Stimulated activated CD4-positive, alpha-beta T cell treated with anti-CD3 and anti-CD28 coated beads, Interleukin-2, amount 100 ng/mL, for 24 hours (primary cell): Measurements from ENCODE around the gene ANHX.
"Not testable (repeated sequence)": the region's sequence is repeated elsewhere in the genome, so short reads cannot be mapped to it uniquely, and the experiment has no call there.

Source experiments
- DNase-seq, 2 donors: peaks; one replicate each; pipeline ENCODE4 v3.0.0-alpha.2; 2020

ANHX gene

DNA sequence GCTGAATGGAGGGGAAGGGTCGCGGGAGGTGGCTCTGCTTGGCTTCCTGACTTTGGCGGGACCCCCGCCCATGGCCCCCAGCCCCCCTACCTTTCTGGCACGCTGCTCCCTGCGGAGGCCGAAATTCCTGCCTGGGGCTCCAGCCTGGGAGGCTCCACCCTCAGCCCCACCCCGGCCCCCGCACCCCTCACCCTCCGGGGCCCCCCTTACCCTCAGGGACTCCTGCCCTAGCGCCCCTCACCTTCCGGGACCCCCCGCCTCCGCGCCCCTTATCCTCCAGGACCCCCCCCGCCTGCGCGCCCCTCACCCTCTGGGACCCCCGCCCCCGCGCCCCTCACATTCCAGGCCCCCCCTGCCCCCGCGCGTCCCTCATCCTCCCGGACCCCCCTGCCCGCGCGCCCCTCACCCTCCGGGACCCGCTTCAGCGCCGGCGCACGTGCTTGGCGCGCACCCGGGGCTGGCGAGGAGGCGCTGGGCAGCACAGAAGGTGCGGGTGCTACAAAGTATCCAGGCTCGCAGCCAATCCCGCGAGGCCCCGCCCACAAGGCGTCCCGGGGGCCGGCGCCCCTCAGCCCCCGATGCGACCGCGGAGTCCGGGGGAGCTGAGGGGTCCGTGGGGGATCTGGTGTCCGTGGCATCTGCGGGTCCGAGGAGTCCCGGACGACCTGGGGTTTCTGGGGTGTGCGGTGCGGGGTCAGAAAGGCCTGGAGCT lies at the start of gene ANHX:
TSS of gene ANHX (minus strand) at position 477 of the 712 bp plus-strand sequence. CDS start 1,521 bp downstream, outside the sequence.
- DNase-seq = no peak

DNA sequence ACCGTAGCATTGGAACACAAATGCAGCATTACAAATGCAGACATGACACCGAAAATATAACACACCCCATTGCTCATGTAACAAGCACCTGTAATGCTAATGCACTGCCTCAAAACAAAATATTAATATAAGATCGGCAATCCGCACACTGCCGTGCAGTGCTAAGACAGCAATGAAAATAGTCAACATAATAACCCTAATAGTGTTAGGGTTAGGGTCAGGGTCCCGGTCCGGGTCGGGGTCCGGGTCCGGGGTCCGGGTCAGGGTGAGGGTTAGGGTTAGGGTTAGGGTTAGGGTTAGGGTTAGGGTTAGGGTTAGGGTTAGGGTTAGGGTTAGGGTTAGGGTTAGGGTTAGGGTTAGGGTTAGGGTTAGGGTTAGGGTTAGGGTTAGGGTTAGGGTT lies 29.0 kb upstream of the ANHX start:
- DNase-seq = not testable (repeated sequence)

- DNase-seq = no peak
Observed at GRCh38 chr12:133264173-133264572, 28.5 kb upstream of the ANHX start.

GRCh38 chr12:133256321-133256720 lies 20.6 kb upstream of the ANHX start:
- DNase-seq = no peak

GRCh38 chr12:133255833-133256232 lies 20.2 kb upstream of the ANHX start:
- DNase-seq = not testable (repeated sequence)

DNA sequence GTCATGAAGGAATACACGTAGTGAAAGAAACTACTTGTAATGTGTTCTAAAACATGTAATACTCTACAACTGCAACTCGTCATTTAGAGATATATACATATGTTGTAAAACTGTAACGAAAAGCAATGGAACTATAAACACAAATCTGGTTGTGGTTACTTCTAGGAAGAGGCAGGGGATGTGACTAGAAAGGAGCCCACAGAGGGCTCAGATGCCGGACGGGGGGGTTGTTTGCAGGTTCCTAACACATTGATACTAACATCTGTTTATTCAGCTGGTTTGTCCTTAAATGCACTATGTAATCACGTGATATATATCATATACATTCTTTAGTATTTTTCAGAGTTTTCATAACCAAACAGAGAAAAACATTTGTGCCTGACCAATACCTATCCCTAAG lies 16.1 kb upstream of the ANHX start:
- DNase-seq = no peak

- no peak for DNase-seq
Observed at GRCh38 chr12:133236556-133236955, 879 bp upstream of the ANHX start.

- no peak for DNase-seq
Observed at GRCh38 chr12:133236144-133236543, 467 bp upstream of the ANHX start.

DNA sequence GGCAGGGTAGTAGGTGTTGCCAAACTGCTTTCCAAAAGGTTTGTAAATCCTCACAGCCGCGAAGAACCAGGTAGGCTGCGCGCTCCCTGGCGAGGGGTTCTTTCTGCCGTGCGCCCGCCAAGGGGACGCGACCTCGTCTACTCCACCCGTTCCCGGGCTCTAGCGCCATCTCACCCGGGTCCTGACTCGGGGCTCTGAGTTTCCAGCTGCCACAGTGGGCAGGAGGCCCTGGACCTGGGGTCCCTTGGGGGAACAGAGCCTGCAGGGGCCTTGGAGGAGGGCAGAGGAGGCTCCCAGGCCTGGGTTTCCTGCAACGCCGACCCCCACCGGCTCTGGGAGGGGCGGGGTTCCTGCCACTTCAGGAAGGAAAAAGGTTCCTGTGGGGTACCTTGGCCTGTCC lies 706 bp downstream of the ANHX start:
- DNase-seq = no peak

GRCh38 chr12:133233993-133234564 lies 1.6 kb downstream of the ANHX start:
- DNase-seq = no peak

DNA sequence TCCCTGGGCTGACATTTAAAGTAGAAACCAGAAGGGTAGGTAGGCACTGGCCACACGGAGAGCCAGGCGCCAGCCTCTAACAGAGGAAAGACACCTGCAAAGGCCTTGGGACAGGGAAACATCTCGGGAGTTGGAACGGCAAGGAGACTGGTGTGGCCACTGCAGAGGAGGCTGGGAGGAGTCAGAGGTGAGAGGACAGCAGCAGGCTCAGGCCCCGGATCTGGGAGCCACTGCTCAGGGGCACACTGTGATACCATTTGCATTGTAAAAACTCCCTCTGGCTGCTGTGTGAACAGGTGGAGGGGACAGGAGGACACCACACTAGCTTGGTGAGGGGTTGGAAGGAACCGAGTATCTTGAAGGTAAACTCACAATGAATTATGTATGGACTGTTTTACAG lies 2.7 kb downstream of the ANHX start:
- no peak for DNase-seq

GRCh38 chr12:133231001-133231400 lies 4.7 kb downstream of the ANHX start:
- DNase-seq = no peak

GRCh38 chr12:133227281-133227852 lies 8.3 kb downstream of the ANHX start:
- DNase-seq = no peak

GRCh38 chr12:133226690-133227089 lies 9.0 kb downstream of the ANHX start:
- no peak for DNase-seq

DNA sequence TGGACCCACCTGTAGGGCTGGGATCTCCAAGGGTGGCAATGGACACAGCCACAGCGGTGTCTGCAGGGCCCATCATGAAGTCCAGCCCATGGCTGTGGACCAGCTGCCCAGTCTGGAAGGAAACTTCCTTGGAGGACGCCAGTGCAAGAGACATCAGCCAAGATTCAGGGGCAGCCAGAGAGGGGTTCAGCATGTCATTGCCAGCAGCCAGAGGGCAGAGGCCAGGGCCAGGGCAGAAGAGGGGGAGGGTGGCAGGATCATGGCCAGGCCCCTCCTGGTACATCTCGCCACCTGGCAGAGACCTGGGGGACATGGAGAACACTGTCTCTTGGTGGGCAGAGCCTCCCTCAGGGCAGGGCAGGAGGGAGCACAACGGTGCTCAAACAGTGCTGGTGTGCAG lies 10.2 kb downstream of the ANHX start:
- DNase-seq = no peak

- no peak for DNase-seq
Observed at GRCh38 chr12:133222211-133222610, 13.5 kb downstream of the ANHX start.

- no peak for DNase-seq
Observed at GRCh38 chr12:133221241-133221640, 14.4 kb downstream of the ANHX start.

DNA sequence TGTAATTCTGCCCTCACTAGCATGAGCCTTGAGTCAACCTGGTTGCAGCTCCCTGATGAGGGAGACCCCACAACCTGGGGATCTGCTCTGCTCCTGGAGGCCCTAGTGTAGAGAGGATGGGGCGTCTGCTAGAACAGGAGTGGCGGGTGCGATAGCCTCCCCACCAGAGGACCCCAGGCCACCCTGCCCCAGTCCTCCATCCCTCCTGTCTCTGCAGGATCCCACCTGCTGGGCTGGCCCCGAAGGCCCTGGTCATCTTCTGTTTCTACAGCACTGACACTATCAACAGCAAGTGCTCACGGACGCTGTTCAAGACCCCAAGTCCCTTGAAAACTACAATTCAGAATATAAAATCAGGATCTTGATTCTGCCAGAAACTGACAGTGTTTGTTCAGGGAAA lies 15.2 kb downstream of the ANHX start:
- DNase-seq = no peak

DNA sequence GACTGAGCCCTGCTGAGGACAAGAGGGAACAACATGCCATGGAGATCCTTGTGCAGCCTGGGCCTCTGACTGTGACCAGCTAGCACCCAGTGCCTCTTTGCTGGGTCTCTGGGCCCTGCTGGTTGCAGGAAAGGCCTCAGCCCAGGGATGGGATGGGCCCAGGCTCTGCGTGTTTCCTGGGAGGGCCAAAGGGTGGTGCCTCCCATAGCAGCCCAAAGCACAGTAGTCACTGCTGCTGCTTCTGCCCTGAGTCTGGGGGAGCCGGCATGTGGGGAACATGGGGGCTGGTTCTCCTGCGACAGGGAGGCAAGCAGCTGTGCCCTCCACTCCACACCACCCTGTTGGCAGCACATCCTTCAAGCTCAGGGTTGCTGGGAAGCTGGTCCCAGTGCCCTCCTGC lies 18.5 kb downstream of the ANHX start:
- DNase-seq = no peak

DNA sequence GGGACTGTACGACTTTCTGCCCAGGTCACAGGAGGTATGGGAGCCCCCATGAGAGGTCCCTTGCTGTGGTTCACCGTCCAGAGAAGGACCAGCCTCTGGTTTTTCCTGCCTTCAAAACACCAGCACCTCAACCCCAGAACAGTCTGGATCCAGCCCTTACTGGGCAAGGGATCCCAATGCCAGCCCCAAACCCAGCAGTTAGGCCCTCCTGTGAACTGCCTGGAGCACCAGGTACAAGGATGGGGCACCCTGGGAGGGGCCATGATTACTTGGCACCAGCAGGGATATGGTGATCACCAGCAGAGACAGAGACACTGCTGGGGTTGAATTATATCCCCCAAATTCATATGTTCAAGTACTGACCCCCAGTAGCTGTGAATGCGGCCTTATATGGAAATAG lies 20.0 kb downstream of the ANHX start:
- DNase-seq = no peak

- DNase-seq = no peak
Observed at GRCh38 chr12:133206390-133206789, 29.3 kb downstream of the ANHX start.

DNA sequence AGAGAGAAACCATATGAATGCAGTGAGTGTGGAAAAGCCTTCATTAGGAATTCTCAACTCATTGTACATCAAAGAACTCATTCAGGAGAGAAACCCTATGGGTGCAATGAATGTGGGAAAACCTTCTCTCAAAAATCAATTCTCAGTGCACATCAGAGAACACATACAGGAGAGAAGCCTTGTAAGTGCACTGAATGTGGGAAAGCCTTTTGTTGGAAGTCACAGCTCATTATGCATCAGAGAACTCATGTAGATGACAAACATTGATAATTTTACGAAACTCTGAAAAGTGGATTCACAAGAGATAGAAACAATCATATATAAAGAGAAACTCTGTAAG lies 31.4 kb downstream of the ANHX start:
- no peak for DNase-seq

GRCh38 chr12:133203344-133204263 lies 32.1 kb downstream of the ANHX start:
- no peak for DNase-seq
